Renal pelvis (tissue), 4 donors: ENCODE measurements around the gene RMRP. TPM values are rescaled to one million over a fixed set of nuclear protein-coding genes. Genes with fewer than 3 reads are reported as not detected.
"Not testable (repeated sequence)": the region's sequence is repeated elsewhere in the genome, so short reads cannot be mapped to it uniquely, and the experiment has no call there.

Experiments used
- DNase-seq: peaks from one replicate; pipeline ENCODE4 v3.0.0-alpha.2; 2013
- polyA plus RNA-seq, 3 donors: library from polyadenylated mRNA; unstranded; fragments of 120-200 nt; gene quantifications; one replicate each; pipeline ENCODE4 v1.2.1, GENCODE V29; 2013; ENCODE audit not compliant: insufficient read length in 3 of 3

Gene RMRP
- polyA plus RNA-seq, 3 donors, result not detected

DNA sequence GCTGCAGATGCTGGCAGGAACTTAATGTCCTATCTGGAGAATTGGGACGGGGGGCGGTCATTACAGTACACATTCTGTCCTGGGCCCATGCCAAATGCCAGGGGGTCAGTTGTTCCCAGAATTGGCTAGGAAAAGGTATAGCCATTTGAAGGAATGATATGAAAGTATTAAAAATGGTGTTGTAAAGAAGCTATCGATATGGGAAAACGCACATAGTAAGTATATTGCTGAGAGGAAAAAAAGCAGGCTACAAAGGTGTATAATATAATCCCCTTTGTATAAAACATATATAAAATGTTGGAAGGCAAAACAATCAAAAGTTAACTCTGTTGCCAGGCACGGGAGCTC lies 7.6 kb upstream of the RMRP start:
- no peak for DNase-seq

DNA sequence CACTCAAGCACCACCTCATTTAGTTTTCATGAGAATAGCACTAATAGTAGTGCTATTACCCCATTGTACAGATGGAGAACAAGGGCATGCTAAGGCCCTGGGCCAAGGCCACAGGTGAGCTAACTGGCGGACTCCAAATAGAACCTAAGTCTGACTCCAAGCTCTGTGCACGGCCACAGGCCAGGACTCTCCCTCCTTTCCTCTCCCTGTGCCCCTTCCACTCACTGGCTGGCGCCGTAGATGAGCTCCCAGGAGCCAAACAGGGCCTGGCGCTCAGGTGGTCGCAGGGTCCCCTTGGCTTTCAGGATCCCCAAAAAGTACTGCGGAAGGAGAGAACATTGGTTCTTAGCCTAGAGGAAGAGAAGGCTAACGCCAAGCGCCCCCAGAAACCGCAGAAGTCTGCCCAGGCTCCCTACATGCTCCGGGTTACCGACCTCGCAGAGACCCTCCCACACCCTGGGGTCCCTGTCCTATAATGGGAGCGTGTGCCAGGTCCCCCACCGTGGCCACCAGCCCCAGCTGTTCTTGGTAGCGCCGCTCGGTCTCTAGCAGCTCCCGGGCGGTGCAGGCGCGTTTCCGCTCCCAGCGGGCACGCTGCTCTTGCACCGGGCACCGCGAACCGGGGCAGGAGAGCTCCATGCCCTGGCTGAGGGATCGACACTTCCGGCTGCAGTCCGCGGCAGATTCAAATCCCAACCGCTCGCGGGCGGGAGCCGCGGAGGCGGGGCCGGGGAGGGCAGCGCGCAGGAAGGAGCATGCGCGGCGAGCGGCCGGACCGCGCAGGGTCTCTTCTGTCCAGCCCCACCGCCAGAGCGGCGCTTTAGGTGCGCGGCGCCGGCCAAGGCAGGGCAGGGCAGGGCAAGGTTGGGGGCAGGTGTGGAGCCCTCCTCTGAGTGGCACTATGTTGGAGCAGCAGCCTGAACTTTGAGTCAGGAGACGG lies 7.0 kb upstream of the RMRP start, which contains the start of gene ARHGEF39:
Gene ARHGEF39 (minus strand): TSS at position 665 of the 940 bp plus-strand sequence. CDS start 26 bp downstream, at position 639.
- peak; percentile 84 for DNase-seq

DNA sequence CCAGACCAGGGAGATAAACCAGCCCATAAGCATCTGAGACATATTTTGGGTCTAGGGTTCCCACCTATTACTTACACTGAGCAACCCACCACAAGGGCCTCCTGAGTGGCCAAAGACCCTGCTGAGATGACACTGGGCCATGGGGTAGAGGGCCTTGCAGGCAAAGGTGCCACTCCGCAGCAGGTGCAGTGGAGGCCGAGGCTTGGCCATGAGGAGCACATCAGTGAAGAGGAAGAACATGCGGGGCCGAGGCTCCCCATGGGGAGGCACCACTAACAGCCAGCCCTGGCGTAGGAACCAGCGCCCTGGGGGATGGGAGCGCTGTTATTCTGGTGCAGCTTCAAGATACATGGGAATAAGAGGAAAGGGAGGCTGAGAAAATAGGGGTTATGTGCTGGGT lies 4.6 kb upstream of the RMRP start:
- DNase-seq, result no peak

DNA sequence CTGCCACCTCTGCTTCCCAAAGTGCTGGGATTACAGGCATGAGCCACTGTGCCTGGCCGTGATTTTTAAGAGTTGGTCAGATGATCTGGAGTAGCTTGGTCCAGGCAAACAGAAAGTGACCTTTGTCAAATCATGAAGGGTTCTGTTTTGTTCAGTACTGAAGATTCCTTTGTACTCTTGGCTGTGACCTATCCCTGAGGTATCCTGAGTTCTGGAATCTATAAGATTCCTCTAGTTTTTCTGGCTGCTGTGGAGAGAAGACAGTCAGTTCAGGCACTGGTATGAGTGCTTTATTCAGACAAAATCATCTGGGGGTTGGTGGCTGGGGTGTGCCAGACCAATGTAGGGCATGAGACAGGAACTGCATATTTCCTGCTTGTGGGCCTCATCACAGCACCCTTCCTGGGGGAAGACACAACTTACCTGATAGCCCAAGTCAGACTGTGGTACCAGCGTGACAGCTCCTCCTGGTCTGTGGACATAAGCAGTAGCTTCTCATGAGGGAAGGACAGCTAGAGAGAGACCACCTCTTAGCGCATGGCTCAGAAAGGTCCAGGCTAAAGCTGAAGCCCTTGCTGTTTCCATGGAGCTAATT lies 4.0 kb upstream of the RMRP start:
- no peak for DNase-seq

DNA sequence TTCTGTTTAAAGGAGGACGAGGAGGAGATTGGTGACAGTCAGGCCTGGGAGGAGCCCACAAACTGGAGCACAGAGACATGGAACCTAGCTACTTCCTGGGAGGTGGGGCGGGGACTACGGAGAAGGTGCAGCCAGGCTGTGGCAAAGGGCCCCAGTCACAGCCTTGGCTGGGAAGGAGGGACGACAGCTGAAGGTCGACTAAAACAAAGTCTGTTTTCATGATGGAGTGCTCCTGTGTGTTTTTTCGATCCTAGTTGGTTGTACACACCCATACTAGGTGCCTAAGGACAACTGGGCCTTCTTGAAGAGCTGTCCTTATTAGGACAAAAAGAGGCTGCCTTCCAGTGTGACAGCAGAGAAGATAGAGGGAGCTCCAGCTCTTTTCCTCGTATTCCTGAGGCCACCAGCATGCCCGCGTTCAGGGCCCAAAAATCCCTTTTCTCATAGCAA lies 3.2 kb upstream of the RMRP start:
- DNase-seq, result no peak

DNA sequence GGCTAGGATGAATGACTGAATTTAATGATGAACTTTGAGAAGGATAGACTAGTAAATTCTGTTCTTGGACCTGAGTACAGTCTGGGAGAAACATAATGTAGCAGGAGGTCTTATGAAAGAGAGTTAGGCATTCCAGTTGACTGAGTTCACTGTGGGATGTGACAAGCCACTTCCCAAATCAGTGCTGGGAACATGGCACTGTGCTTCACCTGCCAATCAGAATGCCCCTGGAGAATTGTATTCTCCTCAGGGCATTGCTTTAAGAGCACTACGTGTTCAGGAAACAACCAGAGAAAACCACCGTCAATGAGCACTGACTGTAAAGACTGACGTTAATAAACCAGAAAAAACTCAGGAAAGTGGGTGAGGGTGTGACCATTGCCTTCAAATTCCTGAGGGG lies 1.5 kb upstream of the RMRP start:
- DNase-seq, result no peak

DNA sequence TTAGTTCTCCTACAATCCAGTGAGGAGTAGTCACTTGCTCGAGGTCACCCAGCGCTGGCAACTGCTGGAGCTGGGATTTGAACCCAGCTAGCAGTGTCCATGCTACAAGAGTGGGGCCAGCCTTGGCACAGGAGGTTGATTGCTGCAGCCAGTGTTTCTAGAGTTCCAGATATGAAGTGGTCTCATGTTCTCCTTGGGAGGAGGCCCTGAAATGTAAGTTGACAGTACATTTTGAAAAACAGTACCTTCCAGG lies 1.1 kb upstream of the RMRP start:
- no peak for DNase-seq

DNA sequence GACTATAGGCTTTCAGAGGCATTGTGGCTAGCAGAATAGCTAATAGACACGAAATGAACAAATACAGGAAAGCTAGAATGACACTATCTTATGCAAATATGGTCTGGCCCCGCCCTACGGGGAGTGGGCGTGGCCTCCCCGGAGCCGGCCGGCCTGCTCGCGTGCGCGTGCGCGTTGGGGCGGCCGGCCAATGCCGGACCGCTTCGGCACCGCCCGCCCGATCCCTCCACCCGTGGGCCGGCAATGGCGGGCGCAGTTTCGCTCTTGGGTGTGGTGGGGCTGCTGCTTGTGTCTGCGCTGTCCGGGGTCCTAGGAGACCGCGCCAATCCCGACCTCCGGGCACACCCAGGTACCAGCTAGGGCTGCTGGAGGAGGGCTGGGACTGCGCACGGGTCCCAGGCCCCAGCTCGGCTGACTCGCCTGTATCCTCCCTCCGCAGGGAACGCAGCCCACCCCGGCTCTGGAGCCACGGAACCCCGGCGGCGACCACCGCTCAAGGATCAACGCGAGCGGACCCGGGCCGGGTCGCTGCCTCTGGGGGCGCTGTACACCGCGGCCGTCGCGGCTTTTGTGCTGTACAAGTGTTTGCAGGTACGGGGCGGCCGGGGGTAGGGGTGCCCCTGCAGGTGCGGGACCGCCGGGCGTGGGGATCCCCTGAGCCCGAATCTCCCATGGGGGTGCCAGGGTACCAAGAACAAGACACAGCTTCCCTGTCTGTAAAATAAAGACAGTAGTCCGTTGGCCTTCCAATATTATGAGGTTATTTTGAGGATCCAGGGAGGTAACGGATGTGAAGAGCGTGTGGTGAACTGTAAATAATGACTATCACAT lies 533 bp upstream of the RMRP start, which contains the start of gene CCDC107:
Gene CCDC107 (plus strand): TSS at position 156 of the 831 bp plus-strand sequence. CDS start 88 bp downstream, at position 244.
- peak; percentile 83 for DNase-seq

DNA sequence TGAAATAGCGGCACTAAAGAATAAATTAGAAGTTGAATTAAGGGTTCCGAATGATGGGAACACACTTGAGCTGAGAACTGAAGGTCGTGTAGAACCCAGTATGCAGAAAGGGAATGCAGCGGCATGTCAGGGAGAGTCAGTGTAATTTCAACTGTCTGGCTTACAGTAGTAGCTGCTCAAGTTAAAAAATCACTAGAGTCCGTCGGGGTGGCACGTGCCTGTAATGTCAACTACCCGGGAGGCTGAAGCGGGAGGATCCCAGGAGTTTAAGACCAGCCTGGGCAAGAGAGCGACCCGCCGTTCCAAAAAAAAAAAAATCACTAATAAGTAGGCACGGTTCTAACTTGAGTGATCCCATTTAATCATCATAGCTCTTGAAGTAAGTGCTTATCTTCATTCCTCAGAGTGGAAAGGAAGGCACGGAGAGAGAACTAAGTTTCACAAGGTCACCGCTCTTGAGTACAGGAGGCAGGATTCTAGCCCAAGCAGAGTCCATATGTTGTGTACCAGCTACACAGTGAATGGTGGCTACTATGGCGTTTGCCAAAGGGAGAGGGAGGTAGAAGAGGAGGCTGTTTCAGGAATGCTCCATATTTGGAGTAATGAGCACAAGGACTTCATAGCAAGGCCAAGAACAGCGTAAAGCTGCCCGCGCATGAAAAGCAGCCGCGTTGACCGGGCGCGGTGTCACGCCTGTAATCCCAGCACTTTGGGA lies 831 bp downstream of the RMRP start:
- DNase-seq, result no peak

DNA sequence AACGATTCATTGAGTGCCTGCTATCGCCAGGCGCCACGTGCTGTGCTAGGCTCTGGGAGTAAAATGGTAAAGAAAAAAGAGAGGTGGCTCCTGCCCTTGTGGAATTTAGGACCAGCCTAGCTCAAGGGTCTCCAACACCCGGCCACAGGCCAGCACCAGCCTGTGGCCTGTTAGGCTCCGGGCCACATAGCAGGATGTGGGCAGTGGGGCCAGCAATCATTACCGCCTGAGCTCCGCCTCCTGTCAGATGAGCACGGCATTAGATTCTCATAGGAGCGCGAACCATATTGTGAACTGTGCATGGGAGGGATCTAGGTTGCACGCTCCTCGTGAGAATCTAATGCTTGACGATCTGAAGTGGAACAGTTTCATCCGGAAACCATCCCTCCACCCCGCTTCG lies 1.5 kb downstream of the RMRP start:
- DNase-seq, result no peak

DNA sequence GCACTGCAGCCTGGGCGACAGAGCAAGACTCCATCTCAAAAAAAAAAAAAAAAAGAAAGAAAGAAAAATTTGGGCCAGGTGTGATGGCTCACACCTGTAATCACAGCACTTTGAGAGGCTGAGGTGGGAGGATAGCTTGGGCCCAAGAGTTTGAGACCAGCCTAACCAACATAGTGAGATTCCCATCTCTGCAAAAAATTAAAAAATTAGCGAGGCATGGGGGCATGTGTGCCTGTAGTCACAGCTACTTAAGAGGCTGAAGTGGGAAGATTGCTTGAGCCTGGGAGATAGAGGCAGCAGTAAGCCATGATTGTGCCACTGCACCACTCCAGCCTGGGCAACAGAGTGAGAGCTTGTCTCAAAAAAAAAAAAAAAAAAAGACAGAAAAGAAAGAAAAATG lies 4.2 kb downstream of the RMRP start:
- no peak for DNase-seq

DNA sequence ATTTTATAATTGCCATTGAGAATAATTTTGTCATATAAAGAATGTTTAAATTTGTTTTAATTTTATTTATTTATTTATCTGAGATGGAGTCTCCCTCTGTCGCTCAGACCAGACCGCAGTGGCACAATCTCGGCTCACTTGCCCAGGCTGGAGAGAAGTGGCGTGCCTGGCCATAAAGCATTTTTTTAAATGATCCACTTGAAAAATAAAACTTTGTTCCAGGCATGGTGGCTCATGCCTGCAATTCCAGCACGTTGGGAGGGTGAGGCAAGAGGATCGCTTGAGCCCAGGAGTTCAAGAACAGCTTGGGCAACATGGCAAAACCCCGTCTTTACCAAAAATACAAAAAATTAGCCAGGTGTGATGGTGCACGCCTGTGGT lies 5.0 kb downstream of the RMRP start:
- no peak for DNase-seq

DNA sequence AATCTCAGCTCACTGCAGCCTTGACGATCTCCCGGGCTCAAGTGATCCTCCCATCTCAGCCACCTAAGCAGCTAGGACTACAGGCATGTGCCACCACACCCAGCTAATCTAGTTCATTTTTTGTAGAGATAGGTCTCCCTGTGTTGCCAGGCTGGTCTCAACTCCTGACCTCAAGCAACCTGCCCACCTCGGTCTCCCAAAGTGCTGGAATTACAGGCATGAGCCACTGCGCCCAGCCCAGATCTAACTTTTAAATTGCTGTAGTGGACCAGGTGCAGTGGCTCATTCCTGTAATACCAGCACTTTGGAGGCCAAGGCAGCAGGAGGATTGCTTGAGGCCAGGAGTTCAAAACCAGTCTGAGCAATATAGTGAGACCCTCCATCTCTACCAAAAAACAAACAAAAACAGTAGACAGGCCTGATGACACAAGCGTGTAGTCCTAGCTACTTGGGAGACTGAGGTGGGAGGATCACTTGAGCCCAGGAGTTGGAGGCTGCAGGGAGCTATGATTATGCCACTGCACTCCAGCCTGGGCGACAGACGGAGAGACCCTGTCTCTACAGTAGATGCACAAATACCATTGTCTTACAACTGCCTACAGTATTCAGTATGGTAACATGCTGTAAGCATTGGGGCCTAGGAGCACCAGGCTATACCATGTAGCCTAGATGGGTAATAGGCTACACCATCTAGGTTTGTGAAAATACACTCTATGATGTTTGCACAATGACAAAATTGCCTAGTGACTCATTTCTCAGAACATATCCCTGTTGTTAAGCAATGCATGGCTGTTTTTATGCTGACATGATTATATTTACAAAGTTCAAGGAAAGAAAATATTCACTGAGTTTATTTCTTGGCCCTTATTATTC lies 5.6 kb downstream of the RMRP start:
- DNase-seq, result no peak

DNA sequence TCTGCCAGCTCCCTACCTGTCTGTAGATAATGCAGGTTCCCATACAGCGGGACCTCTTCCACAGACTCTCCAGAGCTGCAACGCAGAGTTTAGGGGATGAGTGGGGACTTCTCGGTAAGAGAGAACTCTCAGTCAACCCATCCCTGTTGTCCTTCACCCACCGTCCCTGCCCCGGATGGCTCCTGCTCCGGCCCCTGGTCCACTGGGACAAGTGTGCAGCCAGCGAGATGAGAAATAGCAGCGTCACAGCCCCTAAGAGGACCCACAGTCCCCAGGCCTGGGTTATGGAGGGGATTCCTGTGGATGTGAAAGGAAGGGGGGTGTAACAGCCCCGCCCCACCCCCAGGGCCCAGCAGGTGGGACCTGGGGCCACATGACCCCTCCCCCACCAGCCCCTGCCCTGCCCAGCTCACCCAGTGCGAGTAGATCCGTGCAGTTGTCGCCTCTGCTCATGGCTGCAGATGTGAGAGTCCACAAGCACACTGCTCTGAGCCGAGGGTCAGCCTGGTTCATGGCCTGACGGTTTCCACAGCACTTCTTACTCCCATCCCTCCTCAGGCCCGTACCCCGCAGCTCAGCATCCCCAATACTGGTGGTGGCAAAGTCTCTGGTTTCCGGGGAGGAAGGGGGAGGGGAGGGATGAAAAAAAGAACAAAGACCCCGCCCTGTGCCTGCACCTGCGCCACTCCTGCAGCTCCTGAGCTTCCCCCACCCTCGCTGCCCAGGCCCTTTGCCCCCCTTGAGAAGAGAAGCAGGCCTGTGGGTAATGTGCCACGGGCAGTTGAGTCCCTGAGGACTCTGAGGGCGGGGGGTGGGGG lies 7.3 kb downstream of the RMRP start, which contains the start of gene SIT1:
Gene SIT1 (minus strand): TSS at position 591 of the 818 bp plus-strand sequence. CDS start 78 bp downstream, at position 513.
- no peak for DNase-seq

DNA sequence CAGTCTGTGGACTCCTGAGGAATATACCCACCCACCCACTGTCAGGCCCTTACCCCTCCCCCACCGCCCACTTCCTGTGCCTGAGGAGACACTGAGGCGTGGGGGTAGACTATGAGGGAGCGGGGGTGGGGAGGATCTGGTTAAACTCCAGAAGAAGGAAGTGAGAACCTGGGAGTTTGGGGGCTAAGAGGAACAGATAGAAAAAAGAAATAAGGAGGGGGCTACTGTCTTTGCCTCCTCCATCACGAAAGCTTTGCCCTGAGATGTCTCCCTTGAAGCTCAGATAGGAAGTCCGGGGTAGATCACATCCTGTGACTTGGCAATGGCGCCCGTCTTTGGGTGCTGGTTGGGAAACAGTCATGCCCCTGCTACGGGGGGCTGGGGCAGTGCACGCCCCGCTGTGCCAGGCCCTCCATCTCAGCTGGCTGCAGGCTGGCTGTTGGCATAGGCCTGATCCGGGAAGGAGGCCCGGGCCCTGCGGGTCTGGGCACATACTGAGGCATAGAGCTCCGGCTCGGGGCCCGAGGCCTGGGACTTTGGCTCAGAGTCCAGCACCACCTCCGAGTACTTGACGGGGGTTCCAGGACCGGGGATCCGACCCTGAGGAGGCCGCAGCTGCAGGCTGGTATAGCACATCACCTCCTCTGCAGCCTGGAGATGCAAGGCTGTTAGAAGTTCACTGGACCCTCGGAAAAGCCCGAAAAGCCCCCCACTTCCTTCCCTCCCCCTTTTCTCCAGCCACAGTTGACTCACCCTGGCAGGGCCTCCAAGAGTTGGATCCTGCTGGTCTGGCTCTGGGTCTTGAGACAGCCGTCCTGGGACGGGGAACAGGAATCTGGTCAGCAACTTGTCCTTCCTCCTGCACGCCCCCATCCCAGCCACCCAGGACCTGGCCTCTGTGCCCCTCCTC lies 8.1 kb downstream of the RMRP start:
- DNase-seq, result no peak

DNA sequence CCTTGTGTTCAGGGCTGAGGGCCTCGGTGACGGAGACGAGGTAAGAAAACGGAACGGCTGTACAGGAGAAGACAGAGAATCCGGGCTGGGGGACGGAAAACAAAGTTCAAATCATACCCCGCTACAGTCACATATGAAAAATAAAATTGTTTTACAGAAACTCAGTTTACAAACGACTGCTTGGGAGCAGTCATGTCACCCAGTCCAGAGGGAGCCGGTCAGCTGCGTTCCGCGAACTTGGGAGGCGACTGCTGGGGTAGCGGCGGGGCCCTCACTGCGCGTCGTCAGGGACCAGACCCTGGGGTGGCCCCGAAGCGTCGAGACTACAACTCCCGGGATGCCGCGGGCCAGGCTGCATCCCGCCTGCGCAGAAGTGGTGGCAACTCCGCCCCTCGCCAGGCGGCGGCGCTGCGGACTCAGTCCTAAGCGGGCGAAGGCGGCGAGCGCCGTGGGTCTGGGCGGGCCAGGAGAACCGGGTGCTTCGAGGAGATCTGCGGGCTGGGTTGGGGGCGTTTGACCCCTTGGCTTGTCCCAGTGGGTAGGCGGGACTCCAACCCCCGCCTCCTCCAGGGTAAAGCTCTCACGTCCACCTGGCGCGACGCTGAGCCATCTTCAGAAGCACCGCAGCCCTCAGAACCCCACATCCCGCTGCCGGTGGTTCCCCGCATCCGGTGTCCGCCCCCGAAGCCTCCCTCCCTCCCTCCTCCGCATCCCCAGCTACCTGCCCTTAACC lies 11.1 kb downstream of the RMRP start:
- DNase-seq, result peak; percentile 94

DNA sequence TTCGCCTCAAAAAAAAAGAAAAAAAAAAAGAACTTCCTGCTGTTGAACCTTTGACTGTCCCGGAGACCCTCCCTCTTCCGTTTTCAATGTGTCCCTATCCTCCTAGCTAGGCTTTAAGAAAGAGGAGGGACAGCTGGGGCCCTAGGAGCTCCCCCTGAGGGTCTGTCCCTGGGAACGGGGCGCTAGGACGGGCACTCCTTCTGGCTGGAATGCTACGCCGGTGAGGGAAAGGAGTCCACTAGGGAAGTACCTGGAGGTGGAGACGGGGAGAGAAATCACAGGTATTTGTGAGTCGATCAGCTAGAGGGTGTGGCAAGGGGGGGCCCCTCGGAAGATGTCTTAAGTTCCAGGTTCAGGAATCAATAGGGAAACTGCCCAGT lies 11.7 kb downstream of the RMRP start:
- peak; percentile 71 for DNase-seq

DNA sequence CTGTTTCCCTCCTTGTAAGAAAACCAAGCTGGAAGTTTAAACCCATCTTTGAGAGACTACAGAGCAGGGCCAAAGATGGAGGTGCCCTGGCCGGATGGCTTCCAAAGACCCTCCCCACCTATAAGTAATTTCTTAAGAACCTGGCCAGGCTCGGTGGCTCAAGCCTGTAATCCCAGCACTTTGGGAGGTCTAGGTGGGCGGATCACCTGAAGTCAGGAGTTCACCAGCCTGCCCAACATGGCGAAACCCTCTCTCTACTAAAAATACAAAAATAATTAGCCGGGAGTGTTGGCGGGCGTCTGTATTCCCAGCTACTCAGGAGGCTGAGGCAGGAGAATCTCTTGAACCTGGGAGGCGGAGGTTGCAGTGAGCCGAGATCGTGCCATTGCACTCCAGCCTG lies 12.1 kb downstream of the RMRP start:
- DNase-seq, result not testable (repeated sequence)
